Activated naive CD8-positive, alpha-beta T cell (primary cell): ENCODE results near the gene TRIM62.

Source experiments
- H3K27ac Mint-ChIP-seq: one replicate; pipeline ENCODE4 v1.8.0; 2021; ENCODE audit warnings: mixed read lengths
- H3K27me3 Mint-ChIP-seq: one replicate; pipeline ENCODE4 v1.8.0; 2021; ENCODE audit warnings: mixed read lengths
- H3K36me3 Mint-ChIP-seq: one replicate; pipeline ENCODE4 v1.8.0; 2021; ENCODE audit warnings: mixed read lengths
- H3K4me1 Mint-ChIP-seq: one replicate; pipeline ENCODE4 v1.8.0; 2021; ENCODE audit warnings: low read depth, mixed read lengths
- H3K4me3 Mint-ChIP-seq: one replicate; pipeline ENCODE4 v1.8.0; 2021; ENCODE audit warnings: mild to moderate bottlenecking, mixed read lengths
- H3K9me3 Mint-ChIP-seq: one replicate; pipeline ENCODE4 v1.8.0; 2021; ENCODE audit warnings: low read depth, mixed read lengths

The TRIM62 gene

DNA sequence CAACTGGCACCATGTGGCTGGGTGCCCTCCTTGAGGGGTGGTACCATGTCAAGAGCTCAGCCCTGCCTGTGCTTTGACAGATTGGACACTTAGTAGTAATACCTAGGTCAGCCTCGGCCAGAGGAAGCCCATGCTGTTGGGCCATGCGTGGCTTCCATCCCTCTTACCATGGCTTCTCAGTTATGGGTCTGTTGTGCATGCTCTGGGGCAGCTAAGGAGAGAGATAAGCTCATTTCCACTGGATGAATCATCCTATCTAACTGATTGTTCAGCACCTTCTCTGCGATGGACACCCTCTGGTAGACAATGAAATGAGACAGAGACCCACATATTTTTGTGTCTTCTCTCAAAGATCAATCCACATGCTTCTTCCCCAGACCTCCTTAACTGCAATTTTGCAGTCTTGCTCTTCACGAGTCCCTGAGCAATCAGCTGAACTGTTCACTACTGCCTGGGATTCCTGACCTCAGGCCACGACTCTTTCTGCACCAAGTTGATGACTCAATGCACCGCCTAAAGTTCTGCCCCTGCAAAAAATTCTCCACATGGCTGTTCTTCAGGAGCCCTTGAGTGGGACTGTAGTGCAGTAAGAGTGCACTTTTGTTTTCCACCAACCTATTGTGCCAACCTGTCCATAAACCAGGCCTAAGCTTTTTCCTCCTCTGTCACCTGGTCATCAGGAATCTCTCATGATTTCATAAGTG, 6.9 kb upstream of the TRIM62 start:
- Mint-ChIP-seq H3K9me3 (no peaks in the 10 kb centered on the region), H3K27ac (no peak overlapping the region), H3K4me3 (no peak overlapping the region), H3K27me3 (peaks cover 13% of the 10 kb centered on the region), H3K4me1 (peaks cover 11% of the 10 kb centered on the region), H3K36me3 (no peaks in the 10 kb centered on the region)

DNA sequence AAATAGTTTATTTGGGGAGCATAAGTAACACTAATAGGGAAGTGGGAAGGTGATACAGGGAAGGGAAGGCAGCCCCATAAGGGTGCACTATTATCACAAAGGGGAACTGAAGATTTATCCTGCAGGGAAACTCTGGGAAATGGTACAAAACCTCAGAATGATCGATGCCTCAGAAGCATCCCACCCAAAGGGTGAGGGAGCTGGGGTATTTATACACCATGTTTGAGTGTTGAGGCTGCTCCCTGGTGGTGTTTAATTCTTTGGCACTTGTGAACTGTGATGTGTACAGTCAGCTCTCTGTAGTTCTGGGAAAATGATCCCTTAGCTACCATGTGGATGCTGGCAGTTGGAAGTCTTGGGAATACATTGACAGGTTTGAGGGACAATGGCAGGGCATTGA, 5.1 kb upstream of the TRIM62 start:
- Mint-ChIP-seq H3K36me3 (no peaks in the 10 kb centered on the region), H3K9me3 (no peaks in the 10 kb centered on the region), H3K4me1 (peaks cover 14% of the 10 kb centered on the region), H3K4me3 (no peak overlapping the region), H3K27ac (no peak overlapping the region), H3K27me3 (peaks cover 8% of the 10 kb centered on the region)

DNA sequence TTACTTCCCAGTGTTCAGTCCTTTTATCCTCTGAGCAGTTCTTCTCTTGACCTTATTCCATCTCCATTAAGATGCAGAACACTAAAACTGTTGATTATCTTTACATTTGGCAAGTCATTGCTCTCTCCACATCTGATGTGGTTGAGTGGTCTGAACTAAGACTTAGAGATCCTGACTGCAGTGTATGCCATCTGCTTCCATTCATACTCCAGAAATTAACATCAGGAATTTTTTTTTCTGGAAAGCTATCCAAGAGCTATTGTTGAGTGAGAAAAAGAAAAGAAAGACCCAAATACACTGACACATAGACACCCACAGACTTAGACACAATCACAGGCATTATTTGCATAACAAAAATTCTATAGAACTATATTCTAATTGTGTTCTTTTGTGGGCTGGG, 3.7 kb upstream of the TRIM62 start:
- no peak overlapping the region for H3K27ac Mint-ChIP-seq
- H3K4me1 Mint-ChIP-seq, result peaks cover 10% of the 10 kb centered on the region
- no peaks in the 10 kb centered on the region for H3K9me3 Mint-ChIP-seq
- no peak overlapping the region for H3K4me3 Mint-ChIP-seq
- H3K27me3 Mint-ChIP-seq, result peaks cover 8% of the 10 kb centered on the region
- H3K36me3 Mint-ChIP-seq, result no peaks in the 10 kb centered on the region

DNA sequence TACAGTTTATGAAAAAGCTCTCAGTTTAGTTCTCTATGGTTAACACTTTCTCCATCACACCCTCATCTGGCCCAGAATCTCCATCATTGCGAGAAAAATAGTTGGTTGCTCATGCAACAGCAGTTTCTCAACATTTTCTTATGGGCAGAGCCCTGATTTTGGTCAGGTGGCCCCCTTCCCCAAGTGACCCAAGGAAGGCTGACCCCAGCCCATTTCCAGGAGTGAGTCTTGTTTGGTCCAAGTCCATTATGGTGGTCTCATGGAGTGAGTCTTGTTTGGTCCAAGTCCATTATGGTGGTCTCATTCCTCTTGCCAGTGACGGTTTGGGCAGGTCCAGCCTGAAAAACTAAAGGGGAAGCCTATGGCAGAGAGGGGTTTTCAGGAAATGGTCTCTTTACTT, 1.5 kb upstream of the TRIM62 start:
- no peaks in the 10 kb centered on the region for H3K9me3 Mint-ChIP-seq
- peaks cover 8% of the 10 kb centered on the region for H3K27me3 Mint-ChIP-seq
- peaks cover 24% of the 10 kb centered on the region for H3K4me1 Mint-ChIP-seq
- no peak overlapping the region for H3K27ac Mint-ChIP-seq
- no peaks in the 10 kb centered on the region for H3K36me3 Mint-ChIP-seq
- peak overlapping the region; percentile 73 for H3K4me3 Mint-ChIP-seq

DNA sequence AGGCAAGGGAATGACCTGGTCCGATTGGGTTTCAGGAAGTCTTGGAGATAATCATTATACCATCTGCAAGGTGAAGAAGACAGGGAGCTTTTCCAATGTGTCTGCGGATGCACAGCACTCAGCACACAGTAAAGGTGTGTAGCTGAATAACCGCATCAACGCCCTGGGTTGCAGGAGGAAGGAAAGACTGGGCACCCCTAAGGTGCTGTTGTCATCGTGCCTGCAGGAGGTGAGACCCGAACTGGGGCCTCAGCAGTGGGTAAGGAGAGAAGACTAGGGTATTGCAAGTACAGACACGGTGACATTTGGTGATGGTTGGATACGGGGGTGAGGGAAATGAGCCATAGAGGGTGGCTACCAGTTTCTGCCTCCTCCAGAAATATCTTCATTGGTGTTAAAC, 1.1 kb upstream of the TRIM62 start:
- Mint-ChIP-seq H3K9me3 (no peaks in the 10 kb centered on the region), H3K4me1 (peaks cover 24% of the 10 kb centered on the region), H3K4me3 (peak overlapping the region; percentile 73), H3K27me3 (peaks cover 8% of the 10 kb centered on the region), H3K27ac (no peak overlapping the region), H3K36me3 (no peaks in the 10 kb centered on the region)

DNA sequence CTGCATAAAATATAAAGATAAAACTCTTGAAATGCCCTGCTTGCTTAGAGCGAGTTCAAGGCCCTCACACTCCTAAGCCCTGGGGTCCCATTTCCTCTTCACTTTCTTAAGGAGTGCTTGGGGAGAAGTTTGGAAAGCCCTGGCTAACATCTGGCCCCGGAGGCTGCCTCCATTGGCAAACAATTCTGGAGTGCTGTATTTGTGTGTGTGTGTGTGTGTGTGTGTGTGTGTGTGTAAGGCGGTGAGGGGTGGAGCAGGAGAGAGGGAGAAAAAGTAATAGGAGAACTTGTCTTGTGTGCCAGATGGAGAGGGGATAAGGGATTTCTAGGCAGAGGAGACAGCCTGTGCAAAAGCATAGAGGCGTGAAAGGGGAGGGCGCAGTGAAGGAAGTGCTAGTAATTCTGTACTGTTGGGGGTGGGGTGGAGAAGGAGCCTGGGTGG, 578 bp upstream of the TRIM62 start:
- peaks cover 8% of the 10 kb centered on the region for H3K27me3 Mint-ChIP-seq
- no peak overlapping the region for H3K27ac Mint-ChIP-seq

DNA sequence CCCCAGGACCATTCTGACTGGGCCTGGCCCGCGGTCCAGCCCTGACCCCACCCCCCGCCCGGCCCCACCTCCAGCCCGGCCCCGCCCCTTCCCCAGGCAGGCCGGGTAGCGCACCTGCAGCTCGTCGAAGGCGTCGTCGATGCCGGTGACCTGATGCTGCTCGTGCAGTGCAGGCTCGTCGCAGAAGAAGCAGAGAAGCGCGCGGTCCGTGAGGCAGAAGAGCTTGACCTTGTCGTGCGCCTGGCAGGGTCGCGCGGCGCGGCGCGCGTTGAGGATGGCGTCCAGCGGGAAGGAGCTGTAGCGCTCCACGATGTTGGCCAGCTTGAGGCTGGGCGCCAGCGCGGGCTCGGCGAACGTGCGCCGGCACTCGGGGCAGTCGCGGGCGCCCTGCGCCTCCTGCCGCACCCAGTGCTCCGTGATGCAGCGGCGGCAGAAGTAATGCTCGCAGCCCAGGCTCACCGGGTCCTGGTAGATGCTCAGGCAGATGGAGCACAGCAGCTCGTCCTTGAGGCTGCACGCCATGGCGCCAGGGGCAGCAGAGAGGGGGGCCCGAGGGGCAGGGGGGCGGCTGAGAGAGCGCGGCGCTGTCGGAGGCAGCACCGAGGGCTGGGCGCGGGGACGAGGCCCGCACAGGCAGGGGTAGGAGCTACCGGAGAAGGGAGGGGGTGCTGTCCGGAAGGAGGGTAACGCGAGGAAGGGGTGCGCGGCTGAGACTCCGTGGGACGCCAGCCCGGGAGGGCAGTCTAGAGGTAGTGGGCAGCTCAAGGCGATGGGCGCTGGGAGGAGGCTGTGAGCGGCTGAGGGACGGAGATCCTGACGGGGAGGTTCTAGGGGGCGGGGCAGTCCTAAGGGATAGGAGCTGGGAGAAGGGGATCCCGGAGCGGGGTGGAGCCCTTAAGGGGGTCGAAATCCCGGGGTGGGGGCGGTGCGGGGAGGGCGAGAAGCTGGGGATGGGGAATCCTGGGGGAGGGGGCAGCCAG, 642 bp downstream of the TRIM62 start:
- H3K27me3 Mint-ChIP-seq, result peaks cover 8% of the 10 kb centered on the region
- H3K4me1 Mint-ChIP-seq, result peaks cover 28% of the 10 kb centered on the region
- no peaks in the 10 kb centered on the region for H3K36me3 Mint-ChIP-seq
- no peaks in the 10 kb centered on the region for H3K9me3 Mint-ChIP-seq
- peak overlapping the region; percentile 86 for H3K4me3 Mint-ChIP-seq
- H3K27ac Mint-ChIP-seq, result no peak overlapping the region

More for the DNA sequence above, 578 bp upstream of the TRIM62 start:
- Mint-ChIP-seq H3K9me3 (no peaks in the 10 kb centered on the region), H3K4me1 (peaks cover 26% of the 10 kb centered on the region), H3K36me3 (no peaks in the 10 kb centered on the region), H3K4me3 (peak overlapping the region; percentile 73)

DNA sequence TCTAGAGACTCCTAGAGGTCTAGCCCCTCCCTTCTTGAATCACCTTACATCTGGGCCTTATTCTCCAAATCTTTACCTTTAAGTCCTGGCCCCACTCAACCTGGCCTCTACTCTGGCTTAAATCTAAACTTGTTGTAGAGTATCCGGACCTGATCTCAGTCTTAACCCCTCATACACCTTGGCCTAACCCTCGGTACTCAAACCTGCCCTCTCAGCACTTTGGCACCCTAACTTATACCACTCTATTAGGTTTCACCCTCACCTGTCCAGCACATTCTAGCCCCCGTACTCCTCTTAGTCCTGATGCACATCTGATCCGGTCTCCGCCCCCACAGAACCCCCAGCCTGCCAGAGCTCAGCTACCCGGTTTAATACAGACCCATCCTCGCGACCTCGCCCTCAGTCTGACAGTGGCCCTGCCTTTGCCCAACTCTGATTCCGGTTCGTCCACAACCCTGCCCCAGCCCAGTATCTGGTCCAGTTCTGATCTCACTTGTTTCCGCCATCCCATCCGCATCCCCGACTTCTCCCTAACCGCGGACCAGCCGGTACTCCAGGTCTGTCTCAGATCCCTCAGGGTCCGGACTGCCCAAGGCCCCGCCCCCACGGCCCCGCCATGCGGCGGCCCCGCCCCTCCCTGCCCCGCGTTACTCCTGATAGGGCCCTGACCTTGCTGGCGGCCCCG, 1.5 kb downstream of the TRIM62 start:
- Mint-ChIP-seq H3K4me1 (peaks cover 28% of the 10 kb centered on the region), H3K4me3 (peak overlapping the region; percentile 86), H3K36me3 (no peaks in the 10 kb centered on the region), H3K9me3 (no peaks in the 10 kb centered on the region), H3K27ac (peak overlapping the region; percentile 41), H3K27me3 (peaks cover 6% of the 10 kb centered on the region)

DNA sequence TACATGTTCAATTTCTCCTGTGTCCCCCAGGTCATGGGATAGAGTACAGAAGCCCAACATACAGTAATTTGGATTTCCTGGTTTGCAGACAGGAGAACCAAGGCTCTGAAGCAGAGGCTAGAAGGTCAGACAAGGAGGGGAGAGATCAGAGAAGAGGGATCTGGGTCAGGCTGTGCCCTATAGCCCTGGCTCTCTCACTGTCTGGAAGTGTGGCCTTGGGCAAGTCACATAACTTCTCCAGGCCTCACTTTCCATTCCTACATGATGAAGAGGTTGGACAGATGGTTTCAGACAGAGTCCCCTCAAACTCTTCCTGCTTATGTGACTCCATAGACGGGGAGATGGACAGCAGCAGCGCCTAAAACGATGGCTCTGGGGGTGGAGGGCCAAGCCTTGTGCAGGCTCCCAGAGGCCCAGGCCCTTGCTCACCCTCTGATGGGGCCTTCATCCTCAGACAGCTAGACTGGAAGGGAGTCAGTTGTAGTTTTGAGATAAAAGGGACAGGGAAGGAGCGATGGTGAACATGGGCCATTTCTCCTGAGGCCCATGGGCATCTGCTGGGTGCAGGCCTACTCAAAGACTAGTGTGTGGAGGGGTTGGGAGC, 2.9 kb downstream of the TRIM62 start:
- Mint-ChIP-seq H3K9me3 (no peaks in the 10 kb centered on the region), H3K27me3 (peaks cover 5% of the 10 kb centered on the region), H3K27ac (peak overlapping the region; percentile 74), H3K36me3 (no peaks in the 10 kb centered on the region), H3K4me3 (no peak overlapping the region), H3K4me1 (peaks cover 28% of the 10 kb centered on the region)

DNA sequence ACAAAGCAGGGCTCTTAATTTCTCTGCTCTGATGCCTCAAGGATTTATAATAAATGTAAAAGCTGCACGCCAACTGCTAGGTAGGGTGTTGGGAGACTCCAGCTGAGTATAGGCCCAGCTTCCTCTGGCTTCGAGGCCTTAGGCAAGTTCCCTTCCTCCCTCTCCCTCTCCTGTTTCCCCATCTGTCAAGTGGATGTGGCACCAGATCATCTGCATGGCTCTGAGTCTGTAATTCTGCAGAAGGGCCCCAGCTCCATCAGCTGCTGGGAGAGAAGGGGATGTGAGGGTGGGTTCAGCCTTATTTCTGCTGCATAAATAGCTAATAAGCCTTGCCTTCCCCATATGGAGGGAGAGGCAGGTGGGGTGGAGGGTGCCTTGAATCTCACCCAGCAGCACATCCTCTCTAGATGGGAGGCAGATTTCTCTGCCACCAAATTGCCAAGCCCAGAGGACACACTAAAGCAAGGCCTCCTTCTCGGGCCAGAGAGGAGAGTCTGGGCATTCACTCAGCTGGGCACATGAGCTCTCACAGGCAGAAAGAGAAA, 3.8 kb downstream of the TRIM62 start:
- H3K36me3 Mint-ChIP-seq, result no peaks in the 10 kb centered on the region
- no peak overlapping the region for H3K4me3 Mint-ChIP-seq
- peaks cover 1% of the 10 kb centered on the region for H3K27me3 Mint-ChIP-seq
- H3K9me3 Mint-ChIP-seq, result no peaks in the 10 kb centered on the region
- no peak overlapping the region for H3K27ac Mint-ChIP-seq
- peaks cover 32% of the 10 kb centered on the region for H3K4me1 Mint-ChIP-seq

DNA sequence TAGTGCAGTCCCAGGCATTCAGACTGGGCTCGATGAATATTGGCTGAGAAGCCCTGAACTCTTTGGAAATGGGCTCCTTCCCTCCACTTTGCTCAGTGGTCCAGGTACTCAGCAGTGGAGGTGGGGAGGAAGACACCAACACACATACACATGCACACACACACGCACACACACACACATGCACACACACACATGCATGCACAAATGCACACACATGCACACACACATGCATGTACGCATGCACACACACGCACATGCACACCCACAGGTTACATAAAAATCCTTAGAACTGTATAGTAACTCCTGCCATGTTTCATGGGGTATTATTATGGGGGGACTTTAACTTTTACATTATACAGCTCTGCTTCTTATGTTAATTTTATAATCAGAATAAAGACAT, 5.0 kb downstream of the TRIM62 start:
- peaks cover 36% of the 10 kb centered on the region for H3K4me1 Mint-ChIP-seq
- peaks cover 2% of the 10 kb centered on the region for H3K36me3 Mint-ChIP-seq
- H3K27ac Mint-ChIP-seq, result no peak overlapping the region
- H3K9me3 Mint-ChIP-seq, result no peaks in the 10 kb centered on the region
- H3K27me3 Mint-ChIP-seq, result no peaks in the 10 kb centered on the region
- H3K4me3 Mint-ChIP-seq, result no peak overlapping the region

DNA sequence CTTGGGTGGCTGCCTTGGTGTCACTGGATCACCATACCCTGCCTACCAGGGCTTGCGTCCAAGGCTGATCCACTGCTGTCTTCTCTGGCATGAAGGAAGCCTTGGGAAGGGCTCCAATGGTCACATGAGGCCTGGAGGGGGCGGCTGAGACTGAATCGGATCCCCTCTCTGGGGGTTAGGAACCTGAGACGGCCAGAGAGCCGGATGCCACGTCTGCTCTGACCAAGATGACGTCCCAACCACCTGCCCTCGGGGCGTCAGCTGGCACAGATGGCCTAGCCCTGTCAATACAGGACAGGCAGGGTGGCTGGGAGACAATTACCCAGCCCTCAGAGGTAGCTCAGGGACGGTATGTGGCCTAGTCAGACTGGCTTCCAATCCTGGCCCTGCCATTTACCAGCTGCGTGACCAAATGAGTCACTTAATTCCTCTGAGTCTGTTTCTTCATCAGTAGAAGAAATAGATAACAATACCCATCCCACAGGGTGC, 5.4 kb downstream of the TRIM62 start:
- no peaks in the 10 kb centered on the region for H3K27me3 Mint-ChIP-seq
- H3K4me1 Mint-ChIP-seq, result peaks cover 35% of the 10 kb centered on the region
- no peak overlapping the region for H3K4me3 Mint-ChIP-seq
- no peaks in the 10 kb centered on the region for H3K9me3 Mint-ChIP-seq
- no peak overlapping the region for H3K27ac Mint-ChIP-seq
- H3K36me3 Mint-ChIP-seq, result peaks cover 3% of the 10 kb centered on the region

DNA sequence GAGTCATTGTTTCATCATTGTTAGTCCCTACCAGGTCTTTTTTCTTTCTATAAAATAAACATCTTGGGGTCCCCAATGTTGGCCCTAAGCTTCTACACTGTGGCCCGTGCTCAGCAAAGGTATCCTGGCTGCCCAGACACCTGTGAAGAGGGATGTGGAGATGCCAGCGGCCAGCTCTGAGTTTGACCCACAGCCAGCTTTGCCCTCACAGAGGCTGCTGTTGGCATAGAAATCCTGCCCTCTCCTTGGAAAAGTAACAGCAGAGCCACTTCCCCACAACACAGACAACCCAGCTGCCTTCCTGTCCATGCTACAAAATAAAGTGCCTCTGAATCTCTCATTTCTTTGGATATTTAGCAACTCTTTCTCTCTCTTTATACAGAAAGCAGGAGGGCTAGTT, 6.0 kb downstream of the TRIM62 start:
- no peaks in the 10 kb centered on the region for H3K9me3 Mint-ChIP-seq
- peaks cover 6% of the 10 kb centered on the region for H3K36me3 Mint-ChIP-seq
- H3K4me3 Mint-ChIP-seq, result no peak overlapping the region
- no peaks in the 10 kb centered on the region for H3K27me3 Mint-ChIP-seq
- H3K27ac Mint-ChIP-seq, result no peak overlapping the region
- H3K4me1 Mint-ChIP-seq, result peaks cover 34% of the 10 kb centered on the region

DNA sequence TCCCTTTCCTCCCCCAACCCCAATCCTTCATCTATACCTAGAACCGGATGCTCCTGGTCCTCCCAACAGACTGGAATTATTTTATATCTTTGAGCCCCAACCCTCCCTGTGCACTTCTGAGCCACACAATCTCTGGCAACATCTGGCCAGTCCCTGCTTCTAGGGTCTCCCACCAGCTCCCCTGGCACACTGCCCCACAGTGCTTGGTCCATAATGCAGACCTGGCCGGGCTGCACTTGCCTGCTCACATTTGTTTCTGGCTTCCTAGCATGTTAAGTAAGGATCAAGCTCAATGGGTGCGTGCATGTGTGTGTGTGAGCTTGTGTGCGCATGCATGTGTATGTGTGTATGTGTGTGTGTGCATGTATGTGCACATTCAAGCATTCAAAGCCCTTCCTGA, 8.8 kb downstream of the TRIM62 start:
- Mint-ChIP-seq H3K36me3 (peaks cover 6% of the 10 kb centered on the region), H3K4me1 (peaks cover 17% of the 10 kb centered on the region), H3K27me3 (no peaks in the 10 kb centered on the region), H3K9me3 (no peaks in the 10 kb centered on the region), H3K4me3 (no peak overlapping the region), H3K27ac (no peak overlapping the region)
